ENCODE measurements around the gene EHD1. TPM values are rescaled to one million over a fixed set of nuclear protein-coding genes. Genes with fewer than 3 reads are reported as not detected.

The EHD1 gene
- total RNA-seq, 1 donor from 2014 or later, result 216 TPM

GRCh38 chr11:64844330-64845128, 33.9 kb downstream of the EHD1 start, which contains the start of gene CDC42BPG:
Gene CDC42BPG, minus strand, starts transcription at chr11:64844653. Its CDS starts 84 bp downstream, at chr11:64844569.
- peak within 1 kb of the TSS; percentile 40 to 64 for H3K4me3 ChIP-seq
- H3K27me3 ChIP-seq, result no peaks in the 10 kb centered on the region
- H3K27ac ChIP-seq, result no peak within 1 kb of the TSS
- H3K4me1 ChIP-seq, result peaks cover 8 to 13% of the 10 kb centered on the region in 2 donors
- H3K36me3 ChIP-seq, result no peaks in the 10 kb centered on the region
- intact Hi-C loops (cut with DNase I), result loop anchor here (5.0 kb wide), 1 partner anchor 168 kb away; the partner anchor contains the start of gene ARL2
- peak; percentile 61 to 75 (median 67) for TF ChIP-seq CTCF (IDR thresholded peaks at IDR 0.05)
- no peak for DNase-seq (ENCODE audit: low spot score in 2 of 2)
- no peaks in the 10 kb centered on the region for H3K9me3 ChIP-seq

- H3K27me3 ChIP-seq, result no peaks in the 10 kb centered on the region
- DNase-seq (ENCODE audit: low spot score in 2 of 2), result no peak
- no peak for TF ChIP-seq CTCF (IDR thresholded peaks at IDR 0.05)
- peak overlapping the region; percentile 40 to 64 for H3K4me3 ChIP-seq
- intact Hi-C loops (cut with DNase I), result no loop called here
- no peaks in the 10 kb centered on the region for H3K36me3 ChIP-seq
- no peaks in the 10 kb centered on the region for H3K9me3 ChIP-seq
- no peak overlapping the region for H3K27ac ChIP-seq
- H3K4me1 ChIP-seq, result peaks cover 4 to 6% of the 10 kb centered on the region in 2 donors
Observed at GRCh38 chr11:64843686-64844329, 34.6 kb downstream of the EHD1 start.

- Histone ChIP-seq H3K27ac (no peak overlapping the region), H3K4me1 (peaks cover 3% of the 10 kb centered on the region in 2 donors), H3K27me3 (no peaks in the 10 kb centered on the region), H3K36me3 (no peaks in the 10 kb centered on the region), H3K4me3 (no peak overlapping the region), H3K9me3 (no peaks in the 10 kb centered on the region)
- DNase-seq (ENCODE audit: low spot score in 2 of 2), result no peak
- intact Hi-C loops (cut with DNase I), result no loop called here
- TF ChIP-seq CTCF (IDR thresholded peaks at IDR 0.05), result no peak
Observed at GRCh38 chr11:64842851-64843685, 35.4 kb downstream of the EHD1 start.

- Histone ChIP-seq H3K4me3 (no peak overlapping the region), H3K27me3 (no peaks in the 10 kb centered on the region), H3K4me1 (peaks cover 1 to 2% of the 10 kb centered on the region in 2 donors), H3K9me3 (no peaks in the 10 kb centered on the region), H3K27ac (no peak overlapping the region), H3K36me3 (no peaks in the 10 kb centered on the region)
- intact Hi-C loops (cut with DNase I), result no loop called here
- no peak for DNase-seq (ENCODE audit: low spot score in 2 of 2)
- no peak for TF ChIP-seq CTCF (IDR thresholded peaks at IDR 0.05)
Observed at GRCh38 chr11:64842366-64842759, 36.1 kb downstream of the EHD1 start.

- Histone ChIP-seq H3K36me3 (no peaks in the 10 kb centered on the region), H3K27ac (no peak overlapping the region), H3K4me1 (no peaks in the 10 kb centered on the region), H3K27me3 (no peaks in the 10 kb centered on the region), H3K9me3 (no peaks in the 10 kb centered on the region), H3K4me3 (no peak overlapping the region)
- no peak for TF ChIP-seq CTCF (IDR thresholded peaks at IDR 0.05)
- intact Hi-C loops (cut with DNase I), result no loop called here
- no peak for DNase-seq (ENCODE audit: low spot score in 2 of 2)
Observed at GRCh38 chr11:64841592-64842365, 36.6 kb downstream of the EHD1 start.
